IMR-90 (cell line): ENCODE measurements around the gene TSPAN3. TPM values are rescaled to one million over a fixed set of nuclear protein-coding genes. Genes with fewer than 3 reads are reported as not detected.

Experiments
- ATAC-seq: fragments of 200-7000 bp; cut with Tn5 transposase; 2 replicates; pipeline ENCODE4 v1.9.1; 2020; ENCODE audit warnings: low read depth, mild to moderate bottlenecking, moderate library complexity
- BruUV-seq: library from RNA; stranded (reverse); fragments of 400-500 nt; replicated peaks from 2 replicates; lab custom pipeline; 2021; lab: Mats Ljungman, UMichigan
- CTCF ChIA-PET: fragments of 300-600 bp; formaldehyde crosslinking; extraction: SDS; loops from one replicate; lab custom pipeline; 2021; ENCODE audit warnings: antibody characterized with exemption; lab: Yijun Ruan, JAX
- POLR2A ChIA-PET: fragments of 300-600 bp; sonication (Branson Sonifier 250); formaldehyde crosslinking; loops from one replicate; lab custom pipeline; 2022; ENCODE audit warnings: antibody characterized with exemption; ENCODE audit not compliant: unreplicated experiment; lab: Charles Lee
- DNase-seq: peaks from one replicate; pipeline ENCODE4 v3.0.0; 2013
- H2AFZ ChIP-seq: replicated peaks from 2 replicates; pipeline ENCODE3; 2013; ENCODE audit warnings: low read length, mild to moderate bottlenecking; ENCODE audit not compliant: poor library complexity
- H2AK5ac ChIP-seq: 2 replicates; pipeline ENCODE4 v1.6.1; 2013; ENCODE audit warnings: low read depth, low read length, inconsistent platforms
- H2AK9ac ChIP-seq: replicated peaks from 2 replicates; pipeline ENCODE3; 2013; ENCODE audit warnings: mild to moderate bottlenecking, low read depth, low read length, moderate library complexity; ENCODE audit not compliant: poor library complexity
- H2BK120ac ChIP-seq: 2 replicates; pipeline ENCODE4 v1.6.1; 2013; ENCODE audit warnings: low read depth, low read length, inconsistent platforms
- H2BK15ac ChIP-seq: 3 replicates; pipeline ENCODE4 v1.6.1; 2013; ENCODE audit warnings: low read depth, low read length, inconsistent platforms
- H2BK20ac ChIP-seq: 2 replicates; pipeline ENCODE4 v1.6.1; 2013; ENCODE audit warnings: low read depth, mild to moderate bottlenecking, inconsistent platforms, low read length, moderate library complexity
- H2BK5ac ChIP-seq: 2 replicates; pipeline ENCODE4 v1.6.1; 2013; ENCODE audit warnings: mild to moderate bottlenecking, low read depth, low read length, inconsistent platforms; ENCODE audit not compliant: poor library complexity, severe bottlenecking
- H3K14ac ChIP-seq: replicated peaks from 2 replicates; pipeline ENCODE4 v1.6.1; 2013; ENCODE audit warnings: low read depth, low read length, inconsistent platforms
- H3K18ac ChIP-seq: 2 replicates; pipeline ENCODE4 v1.6.1; 2013; ENCODE audit warnings: low read depth, low read length, control low read depth
- H3K23ac ChIP-seq: 2 replicates; pipeline ENCODE4 v1.6.1; 2013; ENCODE audit warnings: low read depth, low read length, inconsistent platforms
- H3K27ac ChIP-seq: 2 replicates; pipeline ENCODE4 v1.5.1; 2013; ENCODE audit warnings: mild to moderate bottlenecking, control low read depth, low read length; ENCODE audit not compliant: insufficient read depth
- H3K27me3 ChIP-seq: 2 replicates; pipeline ENCODE4 v1.6.1; 2013; ENCODE audit warnings: low read length; ENCODE audit not compliant: control insufficient read depth, insufficient read depth
- H3K36me3 ChIP-seq: 2 replicates; pipeline ENCODE4 v1.6.1; 2013; ENCODE audit warnings: low read length, mixed read lengths; ENCODE audit not compliant: control insufficient read depth, insufficient read depth
- H3K4ac ChIP-seq: 2 replicates; pipeline ENCODE4 v1.6.1; 2013; ENCODE audit warnings: low read depth, low read length, inconsistent platforms
- H3K4me1 ChIP-seq: 2 replicates; pipeline ENCODE4 v1.6.1; 2013; ENCODE audit warnings: low read length, mixed read lengths; ENCODE audit not compliant: control insufficient read depth, insufficient read depth
- H3K4me2 ChIP-seq: 2 replicates; pipeline ENCODE4 v1.6.1; 2013; ENCODE audit warnings: low read depth, mild to moderate bottlenecking, control low read depth, low read length, moderate library complexity
- H3K4me3 ChIP-seq: 2 replicates; pipeline ENCODE4 v1.5.1; 2013; ENCODE audit warnings: low read depth, mild to moderate bottlenecking, control low read depth, low read length, moderate library complexity; ENCODE audit not compliant: insufficient read depth
- H3K56ac ChIP-seq: 2 replicates; pipeline ENCODE4 v1.6.1; 2013; ENCODE audit warnings: low read length, inconsistent platforms; ENCODE audit not compliant: insufficient read depth; ENCODE audit errors: extremely low read depth
- H3K79me1 ChIP-seq, 2 experiments: 2 replicates each; pipeline ENCODE4 v1.6.1; 2013; ENCODE audit warnings: low read length in 2 of 2, inconsistent platforms in 1 of 2, low read depth in 1 of 2
- H3K9ac ChIP-seq: 2 replicates; pipeline ENCODE4 v1.6.1; 2013; ENCODE audit warnings: low read depth, low read length, control low read depth
- H3K9me1 ChIP-seq: 2 replicates; pipeline ENCODE4 v1.6.1; 2013; ENCODE audit warnings: low read length, inconsistent platforms; ENCODE audit not compliant: insufficient read depth
- H3K9me3 ChIP-seq: 2 replicates; pipeline ENCODE4 v1.6.1; 2013; ENCODE audit warnings: low read length; ENCODE audit not compliant: control insufficient read depth, insufficient read depth
- H4K20me1 ChIP-seq: 2 replicates; pipeline ENCODE4 v1.6.1; 2013; ENCODE audit warnings: low read length, inconsistent platforms; ENCODE audit not compliant: insufficient read depth
- H4K5ac ChIP-seq: 2 replicates; pipeline ENCODE4 v1.6.1; 2013; ENCODE audit warnings: mild to moderate bottlenecking, low read depth, low read length, control low read depth
- H4K8ac ChIP-seq, 2 experiments: 2 replicates each; pipeline ENCODE4 v1.6.1; 2013; ENCODE audit warnings: low read depth in 2 of 2, low read length in 2 of 2, control low read depth in 1 of 2, inconsistent platforms in 1 of 2
- H4K91ac ChIP-seq: 2 replicates; pipeline ENCODE4 v1.6.1; 2013; ENCODE audit warnings: low read depth, low read length, inconsistent platforms; ENCODE audit not compliant: insufficient read depth
- CEBPB ChIP-seq: IDR thresholded peaks from 2 replicates; pipeline ENCODE4 v1.6.1; 2012; ENCODE audit warnings: low read depth, low read length, improper control_type of control experiment
- NFE2L2 ChIP-seq: fragments of 150-350 bp; IDR thresholded peaks from 2 replicates; pipeline ENCODE4 v1.6.1; 2016; ENCODE audit warnings: low read depth, mild to moderate bottlenecking, low read length
- RAD21 ChIP-seq: IDR thresholded peaks from 2 replicates; pipeline ENCODE4 v1.6.1; 2012; ENCODE audit warnings: low read length, improper control_type of control experiment
- SMC3 ChIP-seq: fragments of 150-350 bp; IDR thresholded peaks from 2 replicates; pipeline ENCODE4 v1.6.1; 2016; ENCODE audit warnings: low read depth, mild to moderate bottlenecking, antibody characterized with exemption, low read length, moderate library complexity
- WGBS, 2 experiments: methylation state at CpG; one replicate each; pipeline versions ENCODE4 v1.1.5 to v1.1.7; 2013; ENCODE audit warnings: missing lambda C conversion rate in 2 of 2; ENCODE audit not compliant: insufficient read length in 1 of 2; ENCODE audit errors: extremely low coverage in 2 of 2; 5-methylcytosine and 5-hydroxymethylcytosine counted together
- dilution Hi-C: fragments of 300-500 bp; cut with HindIII; formaldehyde crosslinking; loops from one replicate; pipeline ENCODE4 v1.14.3; 2018; ENCODE audit warnings: low sequenced_read_pairs; ENCODE audit not compliant: unreplicated experiment
- in situ Hi-C: fragments of 300-500 bp; cut with MboI; formaldehyde crosslinking; loops from 3 replicates; pipeline ENCODE4 v1.14.3; 2019; ENCODE audit warnings: low sequenced_read_pairs, inconsistent platforms, mixed read lengths
- intact Hi-C: fragments of 100-400 bp; cut with micrococcal nuclease; formaldehyde crosslinking; loops from 2 replicates; pipeline ENCODE4 v1.10.0; 2022
- polyA plus RNA-seq, 3 experiments: library from polyadenylated mRNA; depleted of rRNA; stranded (reverse); fragments of >200 nt; gene quantifications; 2 replicates each; pipeline ENCODE4 v1.2.3, GENCODE V29; 2012; ENCODE audit warnings: low replicate concordance in 1 of 3
- total RNA-seq: library from RNA; depleted of rRNA; stranded (reverse); fragments of >200 nt; gene quantifications from 2 replicates; pipeline ENCODE4 v1.2.3, GENCODE V29; 2012

Gene TSPAN3
- total and polyA plus RNA-seq, 2 of the 4 experiments (the other 2 are of a cell fraction), result 270 to 295 TPM

- TF ChIP-seq SMC3, result no peak
Measured at GRCh38 chr15:77067691-77068367, 3.1 kb downstream of the TSPAN3 start (continued).

GRCh38 chr15:77066971-77067690, 3.8 kb downstream of the TSPAN3 start:
- peaks cover 17 to 71% of the 10 kb centered on the region in 2 experiments for H3K79me1 ChIP-seq
- H3K4me2 ChIP-seq, result peak overlapping the region; percentile 4; the same call in 1 of the 2 replicates
- H3K27ac ChIP-seq, result no peak overlapping the region
- no peak overlapping the region for H3K56ac ChIP-seq
- no peak overlapping the region for H2AFZ ChIP-seq
- dilution Hi-C loops, result no loop called here
- TF ChIP-seq CEBPB, result peak; percentile 49; the same call in 1 of the 2 replicates
- TF ChIP-seq RAD21, result no peak
- TF ChIP-seq NFE2L2, result no peak
- H4K8ac ChIP-seq, result no peak overlapping the region; a peak in 1 of 4 replicates
- intact Hi-C loops, result no loop called here
- H3K9me3 ChIP-seq, result no peaks in the 10 kb centered on the region
- BruUV-seq, result no TSS peak
- no peak overlapping the region for H2BK20ac ChIP-seq
- peaks cover 43% of the 10 kb centered on the region for H4K20me1 ChIP-seq
- peak overlapping the region; percentile 8; the same call in 1 of the 2 replicates for H3K23ac ChIP-seq
- no peak overlapping the region for H3K18ac ChIP-seq
- H3K36me3 ChIP-seq, result 0 out of 2 replicates have a peak, but pooled peaks cover 2% of the 10 kb centered on the region
- no peaks in the 10 kb centered on the region for H3K27me3 ChIP-seq
- H2AK5ac ChIP-seq, result no peak overlapping the region
- no CpG with 5 or more reads among the region's 3 CpGs for WGBS, 2 experiments
- H4K91ac ChIP-seq, result no peak overlapping the region
- peaks cover 6% of the 10 kb centered on the region for H3K9me1 ChIP-seq
- no peak overlapping the region for H2AK9ac ChIP-seq
- no peak overlapping the region for H3K4ac ChIP-seq
- H4K5ac ChIP-seq, result no peak overlapping the region
- in situ Hi-C loops, result no loop called here
- peaks cover 9% of the 10 kb centered on the region; the same call in 1 of the 2 replicates for H3K4me1 ChIP-seq
- H3K14ac ChIP-seq, result no peak overlapping the region
- no peak overlapping the region for H2BK120ac ChIP-seq
- ATAC-seq (no peak), DNase-seq (peak; percentile 54)
- no peak overlapping the region for H3K9ac ChIP-seq
- H2BK15ac ChIP-seq, result no peak overlapping the region; the same call in 2 of the 3 replicates
- ChIA-PET POLR2A (no interaction called here), CTCF (no interaction called here)
- H2BK5ac ChIP-seq, result no peak overlapping the region
- no peak overlapping the region for H3K4me3 ChIP-seq
